ENCODE data around the gene GPR107. TPM values are rescaled to one million over a fixed set of nuclear protein-coding genes. Genes with fewer than 3 reads are reported as not detected.

Gene GPR107
- total and polyA plus RNA-seq, 2 of the 8 experiments (the other 6 are each of a cell fraction or from before 2014, with no cell fraction given): 19.3 to 30.7 TPM

- Histone ChIP-seq H3K36me3 (ENCODE audit: control insufficient read depth in 2 of 4, insufficient read depth in 4 of 4, low read length in 3 of 4) (no peaks in the 10 kb centered on the region), H4K20me1 (replicated peaks in 1 of 2; ENCODE audit: control insufficient read depth in 1 of 2, insufficient read depth in 2 of 2, low read length in 2 of 2) (no peaks in the 10 kb centered on the region), H3K56ac (replicated peaks; ENCODE audit: insufficient read length, low read depth, low read length) (no peak overlapping the region), H3K27ac (ENCODE audit: low read depth, low read length) (no peak overlapping the region), H2BK12ac (ENCODE audit: low read depth, low read length) (no peak overlapping the region), H2BK120ac (replicated peaks; ENCODE audit: low read depth, low read length) (no peak overlapping the region), H4K8ac (ENCODE audit: extremely low read depth, insufficient read depth, low read length) (no peak overlapping the region), H3K79me1 (ENCODE audit: low read depth, low read length) (peaks cover 2% of the 10 kb centered on the region; the same call in 1 of the 2 replicates), H2AFZ (ENCODE audit: low read length) (no peak overlapping the region), H3K79me2 (ENCODE audit: control insufficient read depth in 1 of 2, insufficient read depth in 2 of 2, low read length in 2 of 2) (no peaks in the 10 kb centered on the region; a peak in 1 of 4 replicates), H3K27me3 (replicated peaks in 1 of 4; ENCODE audit: control insufficient read depth in 3 of 4, extremely low read depth in 1 of 4, insufficient read depth in 3 of 4, low read length in 3 of 4) (no peaks in the 10 kb centered on the region), H2BK15ac (ENCODE audit: low read length) (no peak overlapping the region), H3K4me2 (ENCODE audit: insufficient read depth in 1 of 2, low read depth in 2 of 2, low read length in 2 of 2) (no peak overlapping the region), H3K4ac (replicated peaks; ENCODE audit: insufficient read length, low read depth, low read length) (no peak overlapping the region), H2BK5ac (ENCODE audit: low read depth, low read length) (no peak overlapping the region), H3K23me2 (ENCODE audit: low read depth, low read length) (no peaks in the 10 kb centered on the region), H3K14ac (ENCODE audit: insufficient read length) (no peak overlapping the region), H3K4me1 (replicated peaks in 1 of 4; ENCODE audit: control insufficient read depth in 3 of 4, insufficient read depth in 4 of 4, low read length in 3 of 4) (no peaks in the 10 kb centered on the region), H2AK5ac (ENCODE audit: low read depth, low read length) (no peak overlapping the region), H3K9me3 (ENCODE audit: insufficient read depth in 2 of 2, low read depth in 1 of 2, low read length in 1 of 2) (no peaks in the 10 kb centered on the region), H4K91ac (replicated peaks; ENCODE audit: insufficient read length, low read length) (no peak overlapping the region), H3K23ac (ENCODE audit: insufficient read length) (no peak overlapping the region), H3K4me3 (ENCODE audit: extremely low read depth in 1 of 4, insufficient read depth in 2 of 4, low read depth in 3 of 4, low read length in 4 of 4) (no peak overlapping the region), H2BK20ac (ENCODE audit: low read length) (no peak overlapping the region), H3K9ac (replicated peaks in 1 of 4; ENCODE audit: extremely low read depth in 1 of 4, low read depth in 3 of 4, low read length in 3 of 4) (no peak overlapping the region), H4K5ac (ENCODE audit: insufficient read length, low read depth, low read length) (no peak overlapping the region), H3K18ac (ENCODE audit: extremely low read depth, low read length) (no peak overlapping the region)
- no peak for DNase-seq (ENCODE audit: low read depth in 1 of 2, low spot score in 2 of 2)
- TF ChIP-seq USF2 (IDR thresholded peaks at IDR 0.05; ENCODE audit: low read length) (no peak), HDAC2 (IDR thresholded peaks at IDR 0.05; ENCODE audit: borderline replicate concordance in 1 of 2, low read depth in 2 of 2, low read length in 2 of 2) (no peak), GABPA (IDR thresholded peaks at IDR 0.05; ENCODE audit: borderline replicate concordance, insufficient read depth, low read length) (no peak), BCL11A (IDR thresholded peaks at IDR 0.05; ENCODE audit: low read depth in 2 of 2, low read length in 2 of 2) (no peak)
- no peak for FAIRE-seq
- 85% methylated on average over 5 of the region's 5 CpGs; no CpG with 5 or more reads in 1 of the 2 experiments for WGBS, 2 experiments (ENCODE audit: extremely low coverage in 1 of 2, insufficient coverage in 1 of 2, insufficient read length in 1 of 2, insufficient replicate concordance in 2 of 2, low coverage in 1 of 2, low lambda C conversion rate in 2 of 2, missing lambda C conversion rate in 1 of 2)
- ChIA-PET CTCF (ENCODE audit: partially characterized antibody) (interaction anchor here (0.9 to 1.0 kb wide), 2 partner anchors 10 to 13 kb away, joined by 3 to 5 read pairs; no protein-coding TSS in a partner anchor), POLR2A (ENCODE audit: partially characterized antibody) (no interaction called here)
Observed at GRCh38 chr9:130008538-130008937, 45.2 kb upstream of the GPR107 start.
